ENCODE measurements around the gene TNNI3. TPM values are rescaled to one million over a fixed set of nuclear protein-coding genes. Genes with fewer than 3 reads are reported as not detected.

The TNNI3 gene
- total RNA-seq, 1 experiment from 2014 or later: 14.6 TPM

- H3K9me3 ChIP-seq (ENCODE audit: control insufficient read depth, insufficient read depth, low read depth, low read length): no peaks in the 10 kb centered on the region
- DNase-seq (ENCODE audit: low read depth, low spot score): no peak
- H3K4me1 ChIP-seq (ENCODE audit: control insufficient read depth, insufficient read depth, low read length): peaks cover 29% of the 10 kb centered on the region
- H3K36me3 ChIP-seq (ENCODE audit: control insufficient read depth, insufficient read depth, low read length): no peaks in the 10 kb centered on the region; the same call in 1 of the 2 replicates
- no peak overlapping the region for H3K27ac ChIP-seq (ENCODE audit: low read length)
- BruUV-seq (replicated peaks): no TSS peak
- TF ChIP-seq CTCF (IDR thresholded peaks at IDR 0.05) (no peak), TCF7L2 (IDR thresholded peaks at IDR 0.05; ENCODE audit: low read depth, low read length) (no peak), REST (IDR thresholded peaks at IDR 0.05; ENCODE audit: insufficient read depth in 1 of 2, low read depth in 2 of 2, low read length in 1 of 2) (no peak), POLR2AphosphoS5 (IDR thresholded peaks at IDR 0.05; ENCODE audit: low read depth, low read length) (no peak), SIN3A (IDR thresholded peaks at IDR 0.05; ENCODE audit: borderline replicate concordance, insufficient read depth, low read depth, low read length) (no peak)
- ChIA-PET CTCF (no interaction called here), POLR2A (no interaction called here)
- no peaks in the 10 kb centered on the region for H3K27me3 ChIP-seq (ENCODE audit: control insufficient read depth, insufficient read depth, low read length)
- intact Hi-C loops (cut with micrococcal nuclease; ENCODE audit: unreplicated experiment): no loop called here
- ATAC-seq: no peak
- in situ Hi-C loops (cut with HindIII; ENCODE audit: low pct_unique_long_range_greater_than_20kb, low sequenced_read_pairs): no loop called here
- no peak overlapping the region for H3K4me3 ChIP-seq (ENCODE audit: low read depth in 2 of 2, low read length in 2 of 2)
These were observed 45.2 kb downstream of the TNNI3 start for GRCh38 chr19:55112246-55112776.

- TF ChIP-seq TCF7L2 (IDR thresholded peaks at IDR 0.05; ENCODE audit: low read depth, low read length) (no peak), CTCF (IDR thresholded peaks at IDR 0.05) (no peak), POLR2AphosphoS5 (IDR thresholded peaks at IDR 0.05; ENCODE audit: low read depth, low read length) (no peak), REST (IDR thresholded peaks at IDR 0.05; ENCODE audit: insufficient read depth in 1 of 2, low read depth in 2 of 2, low read length in 1 of 2) (no peak), SIN3A (IDR thresholded peaks at IDR 0.05; ENCODE audit: borderline replicate concordance, insufficient read depth, low read depth, low read length) (no peak)
- no peaks in the 10 kb centered on the region for H3K9me3 ChIP-seq (ENCODE audit: control insufficient read depth, insufficient read depth, low read depth, low read length)
- DNase-seq (ENCODE audit: low read depth, low spot score) (no peak), ATAC-seq (no peak)
- no peak overlapping the region for H3K4me3 ChIP-seq (ENCODE audit: low read depth in 2 of 2, low read length in 2 of 2)
- ChIA-PET POLR2A (interaction anchor here (0.6 kb wide), 1 partner anchor 76 kb away, joined by 11 read pairs; no protein-coding TSS in a partner anchor), CTCF (no interaction called here)
- intact Hi-C loops (cut with micrococcal nuclease; ENCODE audit: unreplicated experiment): no loop called here
- H3K27ac ChIP-seq (ENCODE audit: low read length): no peak overlapping the region
- H3K27me3 ChIP-seq (ENCODE audit: control insufficient read depth, insufficient read depth, low read length): no peaks in the 10 kb centered on the region
- in situ Hi-C loops (cut with HindIII; ENCODE audit: low pct_unique_long_range_greater_than_20kb, low sequenced_read_pairs): no loop called here
- H3K4me1 ChIP-seq (ENCODE audit: control insufficient read depth, insufficient read depth, low read length): peaks cover 29% of the 10 kb centered on the region
- H3K36me3 ChIP-seq (ENCODE audit: control insufficient read depth, insufficient read depth, low read length): no peaks in the 10 kb centered on the region; the same call in 1 of the 2 replicates
- no TSS peak for BruUV-seq (replicated peaks)
These were observed 46.2 kb downstream of the TNNI3 start for GRCh38 chr19:55111238-55111831.

Data from Panc1 (cell line).